Dermis microvascular lymphatic vessel endothelial cell (primary cell): Measurements from ENCODE around the gene DRGX. TPM values are rescaled to one million over a fixed set of nuclear protein-coding genes. Genes with fewer than 3 reads are reported as not detected.

ENCODE experiments used
- DNase-seq, 2 donors: peaks; one replicate each; pipeline versions ENCODE4 v3.0.0 to v3.0.0-alpha.2; 2010; ENCODE audit warnings: low read depth in 2 of 2
- total RNA-seq: library from RNA; depleted of rRNA; stranded (reverse); fragments of >200 nt; gene quantifications from 2 replicates; pipeline ENCODE4 v1.2.1, GENCODE V29; 2014

DRGX gene
- total RNA-seq, 1 donor from 2014 or later: not detected

GRCh38 chr10:49408519-49409306 is 12.8 kb upstream of the DRGX start:
- DNase-seq: peak in 1 of 2 donors; percentile 6

- peak; percentile 36 to 69 for DNase-seq
Observed at GRCh38 chr10:49407552-49408137, 11.8 kb upstream of the DRGX start.

GRCh38 chr10:49407151-49407550 is 11.3 kb upstream of the DRGX start:
- no peak for DNase-seq

GRCh38 chr10:49404321-49404878 is 8.5 kb upstream of the DRGX start:
- DNase-seq: no peak

- DNase-seq: no peak
Observed at GRCh38 chr10:49403363-49403762, 7.5 kb upstream of the DRGX start.

- no peak for DNase-seq
Observed at GRCh38 chr10:49400365-49400764, 4.5 kb upstream of the DRGX start.

- no peak for DNase-seq
Observed at GRCh38 chr10:49398986-49399385, 3.1 kb upstream of the DRGX start.

GRCh38 chr10:49398000-49398861 is 2.3 kb upstream of the DRGX start:
- DNase-seq: peak; percentile 1 to 43

- no peak for DNase-seq
Observed at GRCh38 chr10:49397036-49397999, 1.4 kb upstream of the DRGX start.

- DNase-seq: no peak
Observed at GRCh38 chr10:49396666-49396999, 744 bp upstream of the DRGX start.

GRCh38 chr10:49394933-49395740 is 752 bp downstream of the DRGX start:
- no peak for DNase-seq

- DNase-seq: no peak
Observed at GRCh38 chr10:49393757-49394156, 2.1 kb downstream of the DRGX start.

GRCh38 chr10:49393301-49393700 is 2.6 kb downstream of the DRGX start:
- DNase-seq: no peak

GRCh38 chr10:49389361-49389933 is 6.4 kb downstream of the DRGX start:
- no peak for DNase-seq

- DNase-seq: no peak
Observed at GRCh38 chr10:49388161-49388560, 7.7 kb downstream of the DRGX start.

- no peak for DNase-seq
Observed at GRCh38 chr10:49387071-49387470, 8.8 kb downstream of the DRGX start.

- no peak for DNase-seq
Observed at GRCh38 chr10:49385939-49386922, 9.7 kb downstream of the DRGX start.

GRCh38 chr10:49384268-49384953 is 11.5 kb downstream of the DRGX start:
- DNase-seq: no peak
